Caco-2 (cell line): ENCODE data around the gene MYO5C. TPM values are rescaled to one million over a fixed set of nuclear protein-coding genes. Genes with fewer than 3 reads are reported as not detected.

Experiments used
- BruUV-seq: library from RNA; stranded (reverse); fragments of 400-500 nt; replicated peaks from 2 replicates; lab custom pipeline; 2021; lab: Mats Ljungman, UMichigan
- CTCF ChIA-PET: fragments of 300-600 bp; sonication (Branson Sonifier 250); formaldehyde crosslinking; loops from one replicate; lab custom pipeline; 2022; ENCODE audit warnings: antibody characterized with exemption; lab: Charles Lee
- POLR2A ChIA-PET: fragments of 300-600 bp; sonication (Branson Sonifier 250); formaldehyde crosslinking; loops from one replicate; lab custom pipeline; 2022; ENCODE audit warnings: antibody characterized with exemption; lab: Charles Lee
- DNase-seq, 2 experiments: peaks; one replicate each; pipeline versions ENCODE4 v3.0.0 to v3.0.0-alpha.2; 2020 to 2022
- H3K27me3 ChIP-seq: replicated peaks from 2 replicates; pipeline ENCODE4 v1.6.0; 2011; ENCODE audit warnings: low read length; ENCODE audit not compliant: control insufficient read depth, insufficient read depth
- H3K36me3 ChIP-seq: 2 replicates; pipeline ENCODE4 v1.5.1; 2011; ENCODE audit warnings: low read length; ENCODE audit not compliant: control insufficient read depth, insufficient read depth
- H3K4me1 ChIP-seq: fragments of 250-450 bp; sonication (Bioruptor Pico); 2 replicates; pipeline ENCODE4 v1.5.1; 2020; ENCODE audit warnings: mild to moderate bottlenecking
- H3K4me3 ChIP-seq: 2 replicates; pipeline ENCODE4 v1.5.1; 2011; ENCODE audit warnings: low read depth, mild to moderate bottlenecking, control low read depth, low read length
- H3K9me3 ChIP-seq: fragments of 250-450 bp; sonication (Bioruptor Pico); 2 replicates; pipeline ENCODE4 v1.5.1; 2020; ENCODE audit warnings: mild to moderate bottlenecking, moderate library complexity
- H3K27ac Mint-ChIP-seq: one replicate; pipeline ENCODE4 v1.8.0; 2022; ENCODE audit warnings: mixed read lengths; ENCODE audit not compliant: unreplicated experiment
- H3K27me3 Mint-ChIP-seq: one replicate; pipeline ENCODE4 v1.8.0; 2022; ENCODE audit warnings: mixed read lengths; ENCODE audit not compliant: insufficient read depth, unreplicated experiment
- H3K36me3 Mint-ChIP-seq: one replicate; pipeline ENCODE4 v1.8.0; 2022; ENCODE audit warnings: mild to moderate bottlenecking, mixed read lengths; ENCODE audit not compliant: insufficient read depth, unreplicated experiment
- H3K4me1 Mint-ChIP-seq: one replicate; pipeline ENCODE4 v1.8.0; 2022; ENCODE audit warnings: low read depth, mixed read lengths; ENCODE audit not compliant: unreplicated experiment
- H3K4me3 Mint-ChIP-seq: one replicate; pipeline ENCODE4 v1.8.0; 2022; ENCODE audit warnings: mild to moderate bottlenecking, moderate library complexity, mixed read lengths; ENCODE audit not compliant: unreplicated experiment
- H3K9me3 Mint-ChIP-seq: one replicate; pipeline ENCODE4 v1.8.0; 2022; ENCODE audit warnings: mixed read lengths; ENCODE audit not compliant: unreplicated experiment
- CTCF ChIP-seq, 2 experiments: fragments of 200-600 bp in 1 of 2; IDR thresholded peaks; 1 replicate in 1 of 2; 2 replicates in 1 of 2; pipeline versions ENCODE4 v1.5.1 to v1.8.0; 2011 to 2022; ENCODE audit warnings: antibody characterized with exemption in 1 of 2, control low read depth in 1 of 2, inconsistent platforms in 1 of 2, low read depth in 1 of 2, low read length in 1 of 2, mild to moderate bottlenecking in 1 of 2, moderate library complexity in 1 of 2; ENCODE audit not compliant: insufficient read depth in 1 of 2, severe bottlenecking in 1 of 2, unreplicated experiment in 1 of 2
- intact Hi-C: fragments of 100-400 bp; cut with micrococcal nuclease; formaldehyde crosslinking; loops from one replicate; pipeline ENCODE4 v1.10.0; 2022; ENCODE audit not compliant: unreplicated experiment
- total RNA-seq: library from RNA; stranded (reverse); gene quantifications from 2 replicates; pipeline ENCODE4 v1.2.3, GENCODE V29; 2022

Gene MYO5C
- total RNA-seq, 1 experiment from 2014 or later = 33.5 TPM

GRCh38 chr15:52294881-52295420 lies 653 bp downstream of the MYO5C start:
- peaks cover 16% of the 10 kb centered on the region for H3K4me1 Mint-ChIP-seq
- H3K4me3 ChIP-seq = peak overlapping the region; percentile 73
- peak overlapping the region; percentile 75 for H3K4me3 Mint-ChIP-seq
- no peaks in the 10 kb centered on the region for H3K27me3 Mint-ChIP-seq
- peaks cover under 1% of the 10 kb centered on the region for H3K9me3 Mint-ChIP-seq
- no peaks in the 10 kb centered on the region for H3K27me3 ChIP-seq
- ChIA-PET CTCF (interaction anchor here (1.0 kb wide), 1 partner anchor 441 kb away, joined by 4 read pairs; no protein-coding TSS in a partner anchor), POLR2A (interaction anchor here (0.5 to 1.0 kb wide), 2 partner anchors 39 to 43 kb away, joined by 3 read pairs; no protein-coding TSS in a partner anchor)
- no peaks in the 10 kb centered on the region for H3K9me3 ChIP-seq
- H3K27ac Mint-ChIP-seq = no peak overlapping the region
- no peak for DNase-seq
- no peaks in the 10 kb centered on the region for H3K36me3 Mint-ChIP-seq
- TF ChIP-seq CTCF (IDR thresholded peaks at IDR 0.05; ENCODE audit: insufficient read depth in 1 of 2, low read depth in 1 of 2, low read length in 1 of 2, severe bottlenecking in 1 of 2, unreplicated experiment in 1 of 2) = no peak
- peaks cover 4% of the 10 kb centered on the region for H3K4me1 ChIP-seq
- BruUV-seq = no TSS peak
- H3K36me3 ChIP-seq = no peaks in the 10 kb centered on the region
- intact Hi-C loops = no loop called here

GRCh38 chr15:52292780-52293392 lies 2.7 kb downstream of the MYO5C start:
- intact Hi-C loops = no loop called here
- CTCF ChIA-PET = no interaction called here
- Mint-ChIP-seq H3K27ac (no peak overlapping the region), H3K4me1 (peaks cover 36% of the 10 kb centered on the region), H3K36me3 (peaks cover 5% of the 10 kb centered on the region), H3K27me3 (no peaks in the 10 kb centered on the region), H3K9me3 (no peaks in the 10 kb centered on the region), H3K4me3 (no peak overlapping the region)
- Histone ChIP-seq H3K4me3 (no peak overlapping the region), H3K36me3 (no peaks in the 10 kb centered on the region), H3K27me3 (no peaks in the 10 kb centered on the region), H3K9me3 (no peaks in the 10 kb centered on the region), H3K4me1 (peaks cover 25% of the 10 kb centered on the region)
- DNase-seq = no peak
- BruUV-seq = no TSS peak
- POLR2A ChIA-PET = no interaction called here
- no peak for TF ChIP-seq CTCF (IDR thresholded peaks at IDR 0.05; ENCODE audit: insufficient read depth in 1 of 2, low read depth in 1 of 2, low read length in 1 of 2, severe bottlenecking in 1 of 2, unreplicated experiment in 1 of 2)

- TF ChIP-seq CTCF (IDR thresholded peaks at IDR 0.05; ENCODE audit: insufficient read depth in 1 of 2, low read depth in 1 of 2, low read length in 1 of 2, severe bottlenecking in 1 of 2, unreplicated experiment in 1 of 2) = no peak
- H3K9me3 Mint-ChIP-seq = no peaks in the 10 kb centered on the region
- peaks cover 48% of the 10 kb centered on the region for H3K4me1 Mint-ChIP-seq
- H3K27ac Mint-ChIP-seq = peak overlapping the region; percentile 31
- no peaks in the 10 kb centered on the region for H3K27me3 ChIP-seq
- intact Hi-C loops = no loop called here
- H3K27me3 Mint-ChIP-seq = no peaks in the 10 kb centered on the region
- POLR2A ChIA-PET = no interaction called here
- CTCF ChIA-PET = no interaction called here
- no peaks in the 10 kb centered on the region for H3K36me3 ChIP-seq
- no peak overlapping the region for H3K4me3 Mint-ChIP-seq
- no peak for DNase-seq
- peaks cover 35% of the 10 kb centered on the region for H3K4me1 ChIP-seq
- H3K36me3 Mint-ChIP-seq = peaks cover 17% of the 10 kb centered on the region
- no peak overlapping the region for H3K4me3 ChIP-seq
- no peaks in the 10 kb centered on the region for H3K9me3 ChIP-seq
- no TSS peak for BruUV-seq
Measured at GRCh38 chr15:52291204-52291603, 4.4 kb downstream of the MYO5C start.
